ENCODE results near the gene PREB. TPM values are rescaled to one million over a fixed set of nuclear protein-coding genes. Genes with fewer than 3 reads are reported as not detected.
"Not testable (repeated sequence)": the region's sequence is repeated elsewhere in the genome, so short reads cannot be mapped to it uniquely, and the experiment has no call there.

Gene PREB
- total RNA-seq, 4 donors from 2014 or later, result 40.0 to 55.3 (median 47.1) TPM

DNA sequence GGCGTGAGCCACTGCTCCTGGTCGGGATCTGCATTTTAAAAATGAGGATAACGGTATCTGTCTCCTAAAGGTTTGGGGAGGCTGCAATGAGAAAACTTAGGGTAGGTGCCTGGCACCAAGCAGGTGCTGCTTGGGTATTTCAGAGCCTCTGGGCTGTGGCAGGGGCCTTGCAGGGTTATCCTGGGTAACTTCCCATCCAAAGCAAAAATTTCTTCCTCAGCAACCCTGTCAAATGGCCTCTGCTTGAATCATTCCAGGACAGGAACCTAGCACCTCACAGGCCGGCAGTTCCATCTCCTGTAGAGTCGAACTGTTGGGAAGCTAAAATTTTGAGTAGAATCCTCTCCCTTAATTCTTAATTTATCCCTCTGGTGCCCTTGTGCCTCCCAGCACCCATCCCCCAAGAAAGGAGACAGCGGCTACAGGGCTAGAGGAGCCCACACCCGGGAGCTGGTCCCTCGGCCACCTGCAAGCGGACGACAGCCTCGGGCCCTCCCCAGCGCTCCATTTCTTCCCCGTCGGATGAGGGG lies 16.4 kb downstream of the PREB start:
- Histone ChIP-seq H3K27ac (no peak overlapping the region), H3K4me3 (peak overlapping the region; percentile 56), H3K4me1 (peaks cover 18% of the 10 kb centered on the region), H3K36me3 (no peaks in the 10 kb centered on the region), H3K9me3 (no peaks in the 10 kb centered on the region), H3K27me3 (peaks cover 19% of the 10 kb centered on the region)
- TF ChIP-seq, protein P1, sequence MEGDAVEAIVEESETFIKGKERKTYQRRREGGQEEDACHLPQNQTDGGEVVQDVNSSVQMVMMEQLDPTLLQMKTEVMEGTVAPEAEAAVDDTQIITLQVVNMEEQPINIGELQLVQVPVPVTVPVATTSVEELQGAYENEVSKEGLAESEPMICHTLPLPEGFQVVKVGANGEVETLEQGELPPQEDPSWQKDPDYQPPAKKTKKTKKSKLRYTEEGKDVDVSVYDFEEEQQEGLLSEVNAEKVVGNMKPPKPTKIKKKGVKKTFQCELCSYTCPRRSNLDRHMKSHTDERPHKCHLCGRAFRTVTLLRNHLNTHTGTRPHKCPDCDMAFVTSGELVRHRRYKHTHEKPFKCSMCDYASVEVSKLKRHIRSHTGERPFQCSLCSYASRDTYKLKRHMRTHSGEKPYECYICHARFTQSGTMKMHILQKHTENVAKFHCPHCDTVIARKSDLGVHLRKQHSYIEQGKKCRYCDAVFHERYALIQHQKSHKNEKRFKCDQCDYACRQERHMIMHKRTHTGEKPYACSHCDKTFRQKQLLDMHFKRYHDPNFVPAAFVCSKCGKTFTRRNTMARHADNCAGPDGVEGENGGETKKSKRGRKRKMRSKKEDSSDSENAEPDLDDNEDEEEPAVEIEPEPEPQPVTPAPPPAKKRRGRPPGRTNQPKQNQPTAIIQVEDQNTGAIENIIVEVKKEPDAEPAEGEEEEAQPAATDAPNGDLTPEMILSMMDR (IDR thresholded peaks at IDR 0.05), result no peak
- TF ChIP-seq POLR2A (IDR thresholded peaks at IDR 0.05), result no peak
- TF ChIP-seq POLR2AphosphoS5 (IDR thresholded peaks at IDR 0.05), result no peak
- TF ChIP-seq EP300 (IDR thresholded peaks at IDR 0.05), result no peak
- DNase-seq (ENCODE audit: low spot score in 2 of 2), result no peak
- WGBS, result 37% methylated on average over 7 of the region's 14 CpGs

DNA sequence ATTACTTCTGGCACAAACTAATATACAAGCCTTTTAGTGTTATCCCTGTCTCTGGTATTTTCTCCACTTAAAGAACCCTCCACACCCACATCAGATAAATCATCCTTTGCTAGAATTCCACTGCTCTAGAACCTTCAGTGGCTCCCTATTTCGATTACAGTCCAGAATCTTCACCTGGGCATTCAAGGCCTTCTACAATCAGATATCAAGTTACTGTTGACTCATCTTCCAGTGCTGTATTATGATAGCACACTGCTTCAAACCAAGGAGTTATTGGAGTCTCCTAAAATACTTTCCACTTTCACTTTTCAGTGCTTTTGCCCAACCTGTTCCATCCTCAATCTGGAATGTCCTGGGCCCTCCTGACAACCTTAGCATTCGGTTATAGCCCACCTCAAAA lies 18.9 kb downstream of the PREB start:
- peaks cover 19% of the 10 kb centered on the region for H3K27me3 ChIP-seq
- 67% methylated on average over 2 of the region's 2 CpGs for WGBS
- no peaks in the 10 kb centered on the region for H3K9me3 ChIP-seq
- H3K27ac ChIP-seq, result no peak overlapping the region
- H3K36me3 ChIP-seq, result no peaks in the 10 kb centered on the region
- no peak overlapping the region for H3K4me3 ChIP-seq
- DNase-seq (ENCODE audit: low spot score in 2 of 2), result no peak
- peaks cover 14% of the 10 kb centered on the region for H3K4me1 ChIP-seq
- TF ChIP-seq POLR2A (IDR thresholded peaks at IDR 0.05), result no peak
- no peak for TF ChIP-seq POLR2AphosphoS5 (IDR thresholded peaks at IDR 0.05)
- TF ChIP-seq, protein P1 (IDR thresholded peaks at IDR 0.05), result no peak

DNA sequence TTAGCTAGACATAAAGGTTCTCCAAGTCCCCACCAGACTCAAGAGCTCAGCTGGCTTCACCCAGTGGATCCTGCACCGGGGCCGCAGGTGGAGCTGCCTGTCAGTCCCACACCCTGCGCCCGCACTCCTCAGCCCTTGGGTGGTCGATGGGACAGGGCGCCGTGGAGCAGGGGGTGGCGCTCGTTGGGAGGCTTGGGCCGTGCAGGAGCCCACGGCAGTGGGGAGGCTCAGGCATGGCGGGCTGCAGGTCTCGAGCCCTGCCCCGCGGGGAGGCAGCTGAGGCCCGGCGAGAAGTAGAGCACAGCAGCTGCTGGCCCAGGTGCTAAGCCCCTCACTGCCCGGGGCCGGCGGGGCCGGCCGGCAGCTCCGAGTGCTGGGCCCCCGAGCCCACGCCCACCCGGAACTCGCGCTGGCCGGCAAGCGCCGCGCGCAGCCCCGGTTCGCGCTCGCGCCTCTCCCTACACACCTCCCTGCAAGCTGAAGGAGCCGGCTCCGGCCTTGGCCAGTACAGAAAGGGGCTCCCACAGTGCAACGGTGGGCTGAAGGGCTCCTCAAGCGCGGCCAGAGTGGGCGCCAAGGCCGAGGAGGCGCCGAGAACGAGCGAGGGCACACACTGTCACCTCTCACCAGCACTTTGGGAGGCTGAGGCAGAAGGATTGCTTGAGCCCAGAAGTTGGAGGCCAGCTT lies 22.9 kb downstream of the PREB start:
- not testable (repeated sequence) for H3K4me3 ChIP-seq; H3K4me1 ChIP-seq; H3K27ac ChIP-seq; DNase-seq (ENCODE audit: low spot score in 2 of 2); H3K36me3 ChIP-seq; H3K27me3 ChIP-seq; H3K9me3 ChIP-seq
- WGBS, result 96% methylated on average over 12 of the region's 49 CpGs

DNA sequence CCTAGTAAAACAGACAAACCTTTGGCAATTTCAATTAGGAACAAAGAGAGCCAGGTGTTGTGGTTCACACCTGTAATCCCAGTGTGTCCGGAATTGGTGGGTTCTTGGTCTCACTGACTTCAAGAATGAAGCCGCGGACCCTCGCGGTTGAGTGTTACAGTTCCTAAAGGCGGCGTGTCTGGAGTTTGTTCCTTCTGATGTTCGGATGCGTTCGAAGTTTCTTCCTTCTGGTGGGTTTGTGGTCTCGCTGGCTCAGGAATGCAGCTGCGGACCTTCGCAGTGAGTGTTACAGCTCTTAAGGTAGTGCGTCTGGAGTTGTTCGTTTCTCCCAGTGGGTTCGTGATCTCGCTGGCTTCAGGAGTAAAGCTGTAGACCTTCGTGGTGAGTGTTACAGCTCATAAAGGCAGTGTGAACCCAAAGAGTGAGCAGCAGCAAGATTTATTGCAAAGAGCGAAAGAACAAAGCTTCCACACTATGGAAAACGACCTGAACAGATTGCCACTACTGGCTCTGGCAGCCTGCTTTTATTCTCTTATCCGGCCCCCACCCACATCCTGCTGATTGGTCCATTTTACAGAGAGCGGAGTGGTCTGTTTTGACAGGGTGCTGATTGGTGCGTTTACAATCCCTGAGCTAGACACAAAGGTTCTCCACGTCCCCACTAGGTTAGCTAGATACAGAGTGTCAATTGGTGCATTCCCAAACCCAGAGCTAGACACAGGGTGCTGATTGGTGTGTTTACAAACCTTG lies 23.7 kb downstream of the PREB start:
- 87% methylated on average over 24 of the region's 24 CpGs for WGBS
- H3K36me3 ChIP-seq; H3K9me3 ChIP-seq; H3K4me1 ChIP-seq; H3K4me3 ChIP-seq; H3K27ac ChIP-seq; H3K27me3 ChIP-seq; DNase-seq (ENCODE audit: low spot score in 2 of 2): not testable (repeated sequence)

- DNase-seq (ENCODE audit: low spot score in 2 of 2), result no peak
- no peak overlapping the region for H3K27ac ChIP-seq
- 87% methylated on average over 3 of the region's 3 CpGs for WGBS
- H3K27me3 ChIP-seq, result no peaks in the 10 kb centered on the region
- no peak overlapping the region for H3K4me3 ChIP-seq
- H3K36me3 ChIP-seq, result no peaks in the 10 kb centered on the region
- no peaks in the 10 kb centered on the region for H3K9me3 ChIP-seq
- no peaks in the 10 kb centered on the region for H3K4me1 ChIP-seq
- TF ChIP-seq EP300 (IDR thresholded peaks at IDR 0.05), result no peak
- TF ChIP-seq POLR2AphosphoS5 (IDR thresholded peaks at IDR 0.05), result no peak
- TF ChIP-seq, protein P1 (IDR thresholded peaks at IDR 0.05), result no peak
- no peak for TF ChIP-seq POLR2A (IDR thresholded peaks at IDR 0.05)
These were observed 25.4 kb downstream of the PREB start for GRCh38 chr2:27109083-27109482.

GRCh38 chr2:27108221-27108620 lies 26.2 kb downstream of the PREB start:
- 83% methylated on average over 2 of the region's 2 CpGs for WGBS
- Histone ChIP-seq H3K4me3 (no peak overlapping the region), H3K27me3 (no peaks in the 10 kb centered on the region), H3K9me3 (no peaks in the 10 kb centered on the region), H3K36me3 (no peaks in the 10 kb centered on the region), H3K4me1 (no peaks in the 10 kb centered on the region), H3K27ac (no peak overlapping the region)
- no peak for TF ChIP-seq EP300 (IDR thresholded peaks at IDR 0.05)
- no peak for TF ChIP-seq POLR2A (IDR thresholded peaks at IDR 0.05)
- TF ChIP-seq POLR2AphosphoS5 (IDR thresholded peaks at IDR 0.05), result no peak
- TF ChIP-seq, protein P1 (IDR thresholded peaks at IDR 0.05), result no peak
- DNase-seq (ENCODE audit: low spot score in 2 of 2), result no peak
